DMS53 (cell line): Measurements from ENCODE around the gene FGG.

Experiments used
- DNase-seq: peaks from one replicate; lab custom pipeline; 2025; lab: John Stamatoyannopoulos, UW

FGG gene

DNA sequence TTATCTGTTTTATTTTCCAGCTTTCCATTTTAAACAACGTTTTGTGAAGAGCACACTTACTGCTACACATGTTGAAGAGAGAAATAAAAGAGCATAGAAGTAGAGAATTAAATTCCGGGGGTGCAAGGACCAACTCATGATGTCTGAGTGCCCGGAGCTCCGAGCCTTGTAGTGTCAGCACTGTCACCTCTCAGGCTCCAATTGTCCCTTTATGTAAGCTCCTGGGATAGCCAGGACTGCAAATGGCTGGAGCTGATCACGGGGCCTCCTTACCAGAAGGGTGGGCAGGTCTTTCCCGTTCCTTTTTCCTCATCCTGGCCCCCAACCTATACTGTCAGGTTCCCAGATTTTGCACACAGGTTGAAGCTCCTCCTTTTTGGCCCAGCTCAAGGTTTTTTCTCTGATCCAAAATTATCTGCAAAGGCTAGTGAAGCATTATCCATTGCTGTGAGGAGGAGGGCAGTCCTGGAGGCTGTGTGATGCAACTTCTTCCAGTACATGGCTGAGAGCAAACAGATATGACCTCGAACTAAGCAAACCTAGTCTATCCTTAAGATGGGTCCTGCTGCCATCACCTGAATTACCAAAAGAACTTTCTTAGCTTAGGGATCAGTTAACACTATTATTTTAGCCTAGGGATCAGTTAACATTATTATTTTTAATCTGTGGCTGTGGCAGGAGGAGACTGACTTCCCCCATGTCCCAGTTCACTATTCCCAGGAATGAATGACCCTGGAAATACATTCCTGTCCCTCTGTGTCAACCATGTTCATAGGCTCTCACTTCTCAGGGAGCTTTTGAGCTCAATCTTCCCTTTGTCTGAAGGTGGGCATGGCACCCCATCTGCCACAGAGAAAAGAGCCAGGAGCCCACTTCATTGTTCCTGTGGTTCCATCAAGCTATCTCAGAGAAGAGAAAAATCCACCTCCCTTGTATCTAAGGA, at the start of gene FGG:
Gene FGG, minus strand, starts transcription at position 185 of the 943 bp plus-strand sequence. Its CDS starts 47 bp downstream, at position 138.
- no peak for DNase-seq

DNA sequence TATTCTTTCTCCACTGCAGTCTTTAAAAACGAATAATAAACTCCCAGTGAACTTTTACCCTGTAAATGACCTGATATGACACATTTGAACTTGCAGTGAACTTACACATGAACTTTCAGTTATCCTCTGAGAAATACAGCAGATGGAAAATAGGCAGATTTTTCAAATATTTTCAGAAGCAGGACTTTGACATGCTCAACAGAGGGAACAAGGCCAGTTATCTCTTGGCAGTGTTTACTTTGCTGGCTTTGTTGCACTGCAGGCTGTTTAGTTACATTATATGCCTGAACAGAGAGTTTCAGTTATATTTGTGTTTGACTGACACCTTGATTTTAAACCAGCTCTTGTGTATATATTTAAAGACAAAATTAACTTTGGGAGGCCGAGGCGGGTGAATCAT, 47.6 kb upstream of the FGG start:
- no peak for DNase-seq

DNA sequence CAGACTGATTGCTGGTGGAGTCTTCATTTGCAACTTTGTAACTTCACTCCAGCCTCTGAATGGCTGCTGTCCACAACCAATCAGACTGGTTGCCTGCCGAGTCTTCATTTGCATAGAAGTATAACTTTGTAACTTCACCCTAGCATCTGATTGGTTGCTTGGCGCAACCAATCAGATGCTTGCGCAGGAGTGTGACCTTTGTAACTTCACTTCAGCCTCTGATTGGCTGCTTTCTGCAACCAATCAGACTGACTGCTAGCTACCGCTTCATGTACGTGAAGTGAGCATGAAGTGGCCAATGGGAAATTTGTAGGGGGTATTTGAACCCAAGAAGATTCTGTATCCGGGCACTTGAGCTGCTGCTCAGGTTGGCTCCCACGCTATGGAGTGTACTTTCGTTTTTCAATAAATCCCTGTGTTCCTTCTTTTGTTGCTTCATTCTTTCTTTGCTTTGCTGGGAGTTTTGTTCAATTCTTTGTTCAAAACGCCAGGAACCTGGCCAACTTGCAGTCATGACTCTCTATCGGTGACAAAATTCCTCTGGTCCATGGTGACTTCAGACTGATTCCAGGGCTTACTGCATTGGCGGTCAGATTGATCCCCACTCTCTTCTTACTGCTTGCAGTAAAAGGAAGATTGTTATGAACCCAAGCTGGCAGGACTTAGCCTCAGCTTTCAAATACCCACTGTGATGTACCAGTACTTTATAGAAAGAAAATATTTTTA, 46.4 kb upstream of the FGG start:
- DNase-seq, result no peak

DNA sequence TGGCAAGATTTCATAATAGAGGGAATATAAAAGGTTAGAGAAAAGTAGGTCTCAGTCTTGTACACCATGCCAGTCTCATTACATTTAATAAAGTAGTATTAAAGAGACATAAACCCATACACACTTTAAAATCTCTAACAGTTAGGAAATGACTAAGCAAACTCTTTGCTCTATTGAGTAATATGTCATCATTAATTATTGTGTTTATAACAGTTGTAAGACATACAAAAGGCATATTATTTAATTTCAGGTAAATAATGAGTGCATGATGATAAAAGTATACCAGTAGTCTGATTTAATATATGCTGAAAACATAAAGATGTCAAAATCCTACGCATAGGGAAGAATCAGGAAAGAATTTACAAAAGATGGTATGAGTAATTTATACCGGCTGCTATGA, 31.0 kb upstream of the FGG start:
- no peak for DNase-seq

DNA sequence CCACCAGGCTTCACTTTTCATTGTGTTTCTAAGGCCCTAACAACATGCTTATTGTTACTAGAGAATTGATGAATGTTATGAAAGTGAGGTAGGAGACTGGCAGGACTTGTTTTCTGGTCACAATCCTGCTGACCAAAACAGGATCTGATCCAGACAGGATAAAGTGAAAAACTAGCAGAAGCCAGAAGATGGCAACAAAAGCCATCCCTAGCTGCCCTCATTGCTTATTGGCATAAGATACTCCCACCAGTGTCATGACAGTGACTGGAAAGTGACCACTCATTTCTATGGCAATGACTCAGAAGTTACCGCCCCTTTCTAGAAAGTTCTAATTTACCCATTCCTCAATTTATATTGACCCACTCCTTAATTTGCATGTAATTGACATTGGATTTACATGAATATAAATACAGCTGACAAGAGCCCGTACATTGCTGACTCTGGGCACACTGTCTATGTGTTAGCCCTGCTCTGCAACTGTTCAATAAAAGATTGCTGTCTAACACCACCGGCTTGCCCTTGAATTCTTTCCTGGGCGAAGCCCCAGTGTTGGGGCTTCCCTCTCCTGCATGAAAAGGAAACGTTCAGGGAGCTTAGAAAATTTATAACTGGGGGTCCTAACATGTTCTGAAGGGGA, 30.0 kb upstream of the FGG start:
- peak; percentile 13 for DNase-seq

DNA sequence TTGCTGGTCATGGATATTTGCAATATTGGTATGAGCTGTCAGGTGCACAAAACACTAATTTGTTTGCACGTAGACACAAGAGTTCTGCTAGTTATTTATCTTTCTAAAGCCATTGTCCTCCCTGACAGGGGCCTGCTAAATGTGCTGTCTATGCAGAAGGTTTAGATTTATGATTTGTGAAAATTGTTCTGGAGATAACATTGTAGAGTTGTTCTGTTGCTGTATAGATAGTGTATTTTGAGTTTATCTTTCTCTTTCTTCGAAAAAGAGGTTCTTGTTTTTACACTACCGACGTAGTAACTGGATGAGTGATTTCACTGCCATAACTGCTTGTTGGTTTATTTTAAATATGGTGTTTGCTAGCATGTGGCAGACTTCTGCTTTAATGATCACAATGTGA, 28.5 kb upstream of the FGG start:
- DNase-seq, result peak; percentile 8

DNA sequence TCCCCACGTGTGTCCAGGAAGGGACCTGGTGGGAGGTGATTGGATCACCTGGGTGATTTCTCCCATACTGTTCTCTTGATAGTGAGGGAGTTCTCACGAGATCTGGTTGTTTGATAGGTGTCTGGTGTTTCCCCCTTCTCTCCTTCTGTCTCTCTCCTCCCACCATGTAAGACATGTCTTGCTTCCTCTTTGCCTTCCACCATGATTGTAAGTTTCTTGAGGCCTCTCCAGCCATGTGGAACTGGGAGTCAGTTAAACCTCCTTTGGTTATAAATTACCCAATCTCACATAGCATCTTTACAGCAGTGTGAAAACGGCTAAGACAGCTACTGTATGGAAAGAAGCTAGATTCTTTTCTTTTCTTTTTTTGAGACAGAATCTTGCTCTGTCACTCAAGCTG, 21.6 kb upstream of the FGG start:
- DNase-seq, result no peak

DNA sequence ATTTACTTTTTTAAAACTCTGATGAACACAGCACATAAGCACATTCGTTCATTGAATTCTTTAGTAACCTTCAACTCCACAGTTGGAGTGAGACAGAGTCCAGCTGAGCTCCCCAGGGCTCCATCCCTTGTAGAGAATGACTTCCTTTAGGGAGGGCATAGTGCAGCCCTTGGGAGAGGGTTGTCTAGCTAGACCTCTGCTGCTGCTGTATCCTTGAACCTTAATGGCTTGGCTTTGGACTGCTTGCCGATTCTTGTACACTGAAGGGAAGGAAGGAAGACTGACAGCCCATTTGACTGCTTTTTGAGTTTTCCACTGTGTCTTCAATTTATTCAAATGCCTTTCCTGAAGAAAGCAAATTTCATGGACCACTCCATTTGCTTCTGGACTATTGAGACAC, 19.4 kb upstream of the FGG start:
- DNase-seq, result no peak

DNA sequence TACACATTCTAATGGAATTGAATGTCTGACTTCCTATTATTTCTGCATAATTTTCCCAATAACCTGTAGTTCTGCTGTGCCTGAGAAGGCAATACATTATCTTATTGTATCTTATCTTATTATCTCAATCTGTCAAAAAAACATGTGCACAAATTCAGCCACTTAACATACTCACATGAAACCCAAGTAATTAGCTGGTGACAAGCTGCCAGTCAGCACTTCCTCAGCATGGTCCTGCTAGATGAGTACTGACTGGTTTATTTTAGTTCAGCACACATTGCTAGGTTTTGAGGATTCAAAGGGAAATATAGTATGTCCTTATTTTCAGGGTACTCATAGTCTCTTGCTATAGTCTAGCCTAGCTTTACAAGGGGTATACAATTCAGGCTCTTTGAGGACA, 17.9 kb upstream of the FGG start:
- DNase-seq, result no peak

DNA sequence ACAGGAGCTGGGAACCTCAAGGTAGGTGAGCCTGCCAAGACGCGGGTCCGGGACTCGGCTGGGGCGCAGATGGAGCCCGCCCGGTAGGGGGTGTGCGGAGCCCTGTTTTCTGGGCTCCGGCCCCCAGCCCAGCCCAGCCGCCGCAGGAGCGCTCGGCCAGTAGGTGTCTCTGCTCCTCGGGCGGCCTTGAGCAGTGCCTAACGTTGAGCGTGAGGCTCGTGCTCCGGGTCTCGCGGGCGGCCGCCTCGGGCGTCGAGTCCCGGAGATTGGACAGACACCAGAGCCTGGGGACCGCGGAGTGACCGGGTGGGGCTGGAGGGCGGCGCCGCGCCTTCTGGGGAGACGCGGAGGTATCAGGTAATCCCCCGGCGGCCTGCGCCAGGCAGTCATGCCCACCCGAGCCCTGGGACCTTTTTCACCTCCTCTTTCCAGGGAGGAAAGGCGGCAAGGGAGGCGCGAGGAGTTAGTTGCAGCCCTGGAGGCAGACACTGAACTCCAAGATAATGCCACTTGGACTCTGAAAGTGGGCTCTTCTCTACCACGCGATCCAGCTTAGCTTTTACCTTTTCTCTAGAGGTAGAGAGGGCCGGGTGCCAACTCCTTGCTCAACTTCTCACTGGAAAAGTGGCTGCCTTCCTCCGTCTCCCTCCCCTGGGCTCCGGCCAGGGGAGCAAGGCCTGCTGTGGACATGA, 14.5 kb upstream of the FGG start:
- peak; percentile 84 for DNase-seq

DNA sequence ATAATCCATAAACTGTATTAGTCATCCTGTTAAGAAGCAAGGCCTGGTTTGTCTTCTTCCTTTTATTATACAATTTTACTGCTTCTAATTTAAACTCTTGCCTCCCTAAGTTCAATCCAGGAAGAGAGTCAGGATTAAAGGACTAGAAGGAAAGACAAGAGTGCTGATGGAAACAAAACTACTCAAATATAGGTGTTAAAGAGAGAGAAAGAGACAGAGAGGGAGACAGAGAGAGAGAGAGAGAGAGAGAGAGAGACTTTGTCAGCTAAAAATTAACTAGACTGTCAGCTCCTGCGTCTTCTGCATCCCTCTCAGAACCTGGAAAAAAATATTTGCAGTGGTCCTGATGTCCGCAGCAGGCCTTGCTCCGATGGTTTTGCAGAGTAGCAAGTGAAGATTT, 13.5 kb upstream of the FGG start:
- DNase-seq, result peak; percentile 9

DNA sequence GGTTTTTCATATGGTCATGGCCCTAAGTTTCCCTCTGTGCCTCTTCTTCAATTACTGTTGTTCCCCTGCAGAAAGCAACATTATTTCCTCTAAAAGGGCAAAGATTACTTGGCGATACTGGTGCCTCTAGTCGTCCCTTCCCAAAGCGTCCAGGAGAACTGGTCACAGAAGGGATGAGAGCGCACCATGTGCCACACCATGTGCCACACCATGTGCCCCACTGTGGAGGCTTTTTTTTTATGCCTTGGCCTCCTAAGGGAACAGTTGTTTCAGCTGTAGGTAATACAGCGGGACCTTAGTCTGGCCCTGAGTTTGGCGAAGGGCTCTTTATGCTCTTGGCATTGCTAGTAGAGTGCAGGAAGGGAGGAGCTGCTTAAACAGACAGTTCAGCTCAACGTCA, 11.5 kb upstream of the FGG start:
- no peak for DNase-seq

DNA sequence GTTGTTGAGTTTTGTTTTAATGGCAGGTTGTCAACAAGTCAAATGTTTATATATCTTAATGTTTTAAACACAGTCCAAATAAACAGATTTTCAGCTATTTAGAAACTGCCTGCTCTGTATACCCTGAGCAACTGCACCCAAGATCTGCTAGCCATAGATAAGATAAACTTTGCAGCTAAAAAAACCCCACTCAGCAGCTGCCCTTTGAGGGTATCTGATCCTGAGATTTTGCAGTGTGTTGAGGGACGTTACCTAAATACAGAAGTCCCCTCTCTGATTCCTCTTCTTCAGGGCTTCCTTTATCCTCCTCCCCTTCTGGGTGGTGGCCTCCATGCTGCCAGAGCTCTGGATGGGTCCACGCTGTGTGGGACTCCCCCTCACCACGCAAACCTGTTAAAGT, 11.0 kb upstream of the FGG start:
- DNase-seq, result no peak

DNA sequence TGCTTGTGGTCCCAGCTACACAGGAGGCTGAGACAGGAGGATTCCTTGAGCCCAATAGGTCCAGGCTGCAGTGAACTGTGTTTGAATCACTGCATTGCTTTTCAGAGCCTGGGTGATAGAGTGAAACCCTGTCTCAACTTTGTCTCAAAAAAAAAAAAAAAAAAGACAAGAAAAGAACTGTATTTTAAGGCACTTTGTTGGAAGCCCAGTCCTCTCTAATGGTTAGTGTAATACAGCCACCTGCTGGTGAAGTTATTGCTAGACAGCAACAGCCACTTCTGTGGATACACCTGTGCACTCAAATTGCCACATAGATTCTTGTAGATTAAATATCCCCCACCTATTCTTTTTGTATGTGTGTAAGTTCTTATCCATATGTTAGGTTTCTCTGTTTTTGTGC, 10.1 kb upstream of the FGG start:
- peak; percentile 77 for DNase-seq

DNA sequence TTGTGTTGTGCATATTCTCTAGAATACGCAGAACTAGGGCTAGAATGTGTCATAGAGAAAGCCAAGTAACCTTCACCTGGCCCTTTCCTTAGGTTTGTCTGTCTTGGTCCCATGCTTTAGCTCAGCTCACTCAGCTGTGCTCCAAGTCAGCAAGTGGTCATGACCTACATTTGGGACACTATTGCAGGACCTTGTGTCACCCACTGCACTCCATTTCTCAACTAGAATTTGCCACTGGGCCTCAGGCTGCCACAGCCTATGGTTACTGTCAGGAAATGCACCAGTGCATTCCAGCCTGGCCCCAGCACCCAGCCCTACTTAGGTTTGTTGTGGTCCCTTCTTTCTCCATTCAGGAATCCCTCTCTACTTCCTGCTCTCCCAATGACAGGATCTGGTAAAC, 7.7 kb upstream of the FGG start:
- DNase-seq, result no peak

DNA sequence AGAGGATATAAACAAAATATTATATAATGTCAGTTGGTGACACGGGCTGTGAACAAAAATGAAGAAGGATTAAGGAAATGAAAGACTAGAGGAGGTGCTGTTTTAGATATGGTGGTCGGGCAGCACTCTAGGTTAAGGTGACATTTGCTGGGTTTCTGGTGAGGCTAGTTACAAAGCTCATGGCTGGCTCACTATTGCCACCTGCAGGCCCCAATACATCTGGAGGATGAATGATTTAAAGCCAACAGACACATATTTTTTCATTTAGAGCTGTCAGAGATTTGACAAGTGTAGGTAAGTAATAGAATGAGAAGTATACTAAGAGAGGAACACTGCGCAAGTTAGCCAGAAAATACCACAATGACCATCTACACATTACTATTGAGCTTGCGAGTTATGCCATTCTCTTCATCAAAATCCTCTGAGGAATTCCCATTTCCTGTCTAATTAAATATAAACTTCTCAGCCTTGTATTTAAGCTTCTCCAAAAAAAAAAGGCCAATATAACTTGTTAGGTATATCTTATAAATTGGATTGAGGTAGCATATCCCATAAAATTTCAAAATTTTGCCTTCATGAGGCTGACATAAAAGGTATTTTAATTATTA, 6.4 kb upstream of the FGG start:
- DNase-seq, result peak; percentile 76

DNA sequence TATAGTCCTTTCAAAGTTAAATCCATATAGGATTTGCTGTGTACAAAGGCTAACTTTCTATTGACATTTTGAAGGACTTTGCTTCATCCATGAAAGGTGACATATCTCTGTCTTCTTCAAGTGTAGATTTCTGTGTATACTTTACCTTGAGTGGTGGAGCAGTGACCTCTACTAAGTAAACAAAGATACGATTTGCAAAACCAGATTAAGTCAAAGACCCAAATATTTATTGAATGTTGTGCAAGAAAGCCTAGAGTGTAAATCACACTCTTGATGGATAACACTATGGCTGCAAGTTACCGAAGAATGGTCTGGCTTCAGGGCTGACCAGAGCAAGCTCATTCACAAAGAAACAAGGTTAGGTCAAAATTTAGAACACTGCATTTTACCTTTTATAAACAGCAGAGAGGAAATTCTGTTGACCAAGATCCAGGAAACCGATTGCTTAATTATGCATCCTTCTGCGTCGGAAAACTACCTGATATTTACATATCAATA, 5.4 kb upstream of the FGG start:
- DNase-seq, result peak; percentile 28

DNA sequence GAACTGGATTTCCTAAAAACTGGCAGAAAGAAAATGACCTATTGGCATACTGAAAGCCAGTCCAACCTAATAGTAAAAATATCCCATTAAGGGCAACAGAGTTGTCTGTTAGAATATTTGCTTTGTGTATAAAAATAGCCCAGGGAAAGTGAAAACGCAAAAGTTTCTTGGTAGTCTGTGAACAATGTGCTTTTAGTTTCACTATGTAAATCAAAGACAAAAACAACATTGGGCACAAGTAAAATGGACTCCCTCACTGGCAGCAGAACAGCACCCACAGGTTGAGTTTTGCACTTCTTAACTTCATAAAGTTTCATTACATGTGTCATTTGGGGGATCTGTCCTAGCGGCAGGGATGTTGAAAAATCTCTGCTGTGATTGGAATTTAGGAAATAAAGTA, 4.3 kb upstream of the FGG start:
- no peak for DNase-seq

DNA sequence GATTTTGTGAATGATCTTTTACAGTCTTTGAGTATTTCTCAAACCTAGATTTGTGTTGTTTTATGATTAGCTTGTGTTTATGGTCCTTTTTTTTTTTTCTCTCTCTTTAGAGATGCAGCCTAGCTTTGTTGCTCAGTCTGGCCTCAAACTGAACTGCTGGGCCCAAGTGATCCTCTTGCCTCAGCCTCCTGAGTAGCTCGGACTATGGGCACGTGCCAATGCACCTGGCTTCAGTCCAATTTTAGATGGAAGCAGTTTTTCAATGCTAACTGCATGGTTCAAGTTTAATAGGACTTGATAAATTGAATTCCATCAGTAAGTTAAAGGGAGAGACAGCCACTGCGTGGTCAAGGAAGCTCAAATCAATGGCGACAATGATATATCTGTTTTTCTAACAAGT, 3.8 kb upstream of the FGG start:
- no peak for DNase-seq

DNA sequence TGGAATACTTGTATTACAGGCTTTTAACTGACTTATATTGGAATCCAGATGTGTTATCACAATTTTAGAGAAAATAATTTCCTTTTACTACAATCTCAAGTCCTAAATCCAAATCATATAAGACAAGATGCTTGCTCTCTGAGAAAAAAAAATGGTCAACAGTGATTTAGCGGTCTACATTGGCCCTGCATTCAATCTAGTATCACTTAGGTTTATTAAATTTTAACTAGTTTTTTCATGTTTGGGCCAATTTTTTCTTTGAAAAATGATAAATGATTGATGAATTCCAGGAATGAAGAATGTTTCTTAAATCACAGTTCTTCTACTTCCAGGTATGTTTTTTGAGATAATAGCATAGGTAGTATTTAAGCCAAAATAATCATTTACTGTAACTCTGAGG, 2.8 kb upstream of the FGG start:
- no peak for DNase-seq

DNA sequence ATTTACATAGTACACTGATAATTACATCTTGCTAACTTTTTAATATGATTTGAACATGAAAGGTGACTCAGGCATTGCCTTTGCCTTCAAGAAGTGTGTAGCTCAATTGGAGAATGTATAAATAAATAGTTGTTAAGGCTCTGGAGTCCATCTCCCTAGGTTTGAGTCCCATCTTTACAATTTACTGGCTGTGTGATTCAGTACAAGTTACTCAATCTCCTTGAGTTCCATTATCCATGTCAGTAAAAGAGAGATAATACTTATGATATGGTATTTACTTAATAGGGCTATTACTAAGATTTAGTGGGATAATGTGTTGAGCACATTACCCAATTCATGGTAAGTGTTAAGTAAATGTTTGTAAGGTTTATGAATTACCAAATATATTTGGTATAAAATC, 1.9 kb upstream of the FGG start:
- no peak for DNase-seq

DNA sequence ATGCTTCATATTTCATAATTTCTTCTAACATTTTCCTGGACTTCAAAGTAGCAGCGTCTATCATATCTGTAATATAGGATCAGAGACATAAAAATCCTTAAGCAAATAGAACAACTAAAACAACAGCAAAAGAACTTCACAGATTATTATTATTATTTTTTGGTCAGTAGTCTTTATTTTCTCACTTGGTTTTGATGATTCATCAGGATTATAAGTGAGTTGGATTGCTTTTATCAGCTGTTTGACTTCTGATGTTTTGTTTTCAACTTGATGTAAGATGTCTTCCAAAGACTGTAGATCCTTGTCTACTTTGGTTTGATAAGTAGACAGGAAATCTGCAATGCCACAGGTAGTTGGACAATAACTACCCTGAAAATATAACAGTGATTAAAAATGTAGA, 623 bp downstream of the FGG start:
- DNase-seq, result no peak
